DMS 273 (cell line): Measurements from ENCODE around the gene IER5L.

Source experiments
- DNase-seq: peaks from one replicate; lab custom pipeline; 2025; ENCODE audit not compliant: unreplicated experiment; lab: John Stamatoyannopoulos, UW

Gene IER5L

GRCh38 chr9:129177791-129178567, at the start of gene IER5L:
Gene IER5L, minus strand, starts transcription at chr9:129178261. Its CDS starts 209 bp downstream, at chr9:129178052.
- peak; percentile 97 for DNase-seq

GRCh38 chr9:129227843-129228189, 49.8 kb upstream of the IER5L start:
- DNase-seq: no peak

GRCh38 chr9:129225815-129226214, 47.8 kb upstream of the IER5L start:
- DNase-seq: no peak

GRCh38 chr9:129225490-129225778, 47.4 kb upstream of the IER5L start:
- DNase-seq: no peak

GRCh38 chr9:129224618-129225489, 46.8 kb upstream of the IER5L start:
- no peak for DNase-seq

- DNase-seq: no peak
Measured at GRCh38 chr9:129223551-129224208, 45.6 kb upstream of the IER5L start.

- no peak for DNase-seq
Measured at GRCh38 chr9:129222819-129223218, 44.8 kb upstream of the IER5L start.

- DNase-seq: no peak
Measured at GRCh38 chr9:129221979-129222635, 44.0 kb upstream of the IER5L start.

GRCh38 chr9:129221233-129221632, 43.2 kb upstream of the IER5L start:
- no peak for DNase-seq

- no peak for DNase-seq
Measured at GRCh38 chr9:129220771-129221170, 42.7 kb upstream of the IER5L start.

- DNase-seq: no peak
Measured at GRCh38 chr9:129218918-129219317, 40.9 kb upstream of the IER5L start.

GRCh38 chr9:129218272-129218625, 40.2 kb upstream of the IER5L start:
- no peak for DNase-seq

GRCh38 chr9:129213551-129213950, 35.5 kb upstream of the IER5L start:
- no peak for DNase-seq

GRCh38 chr9:129211686-129212085, 33.6 kb upstream of the IER5L start:
- no peak for DNase-seq

GRCh38 chr9:129210125-129210524, 32.1 kb upstream of the IER5L start:
- DNase-seq: no peak

- DNase-seq: no peak
Measured at GRCh38 chr9:129209580-129209979, 31.5 kb upstream of the IER5L start.

- no peak for DNase-seq
Measured at GRCh38 chr9:129209109-129209508, 31.0 kb upstream of the IER5L start.

GRCh38 chr9:129208207-129209032, 30.4 kb upstream of the IER5L start:
- DNase-seq: no peak

- DNase-seq: no peak
Measured at GRCh38 chr9:129206905-129207304, 28.8 kb upstream of the IER5L start.

GRCh38 chr9:129206401-129206800, 28.3 kb upstream of the IER5L start:
- DNase-seq: no peak

- no peak for DNase-seq
Measured at GRCh38 chr9:129204840-129205239, 26.8 kb upstream of the IER5L start.
